HCEC 1CT (cell line): ENCODE measurements around the gene DIS3L2.
A peak's percentile ranks its signal among the peaks of the same experiment; 100 is the strongest.
"Not testable (repeated sequence)": the region's sequence is repeated elsewhere in the genome, so short reads cannot be mapped to it uniquely, and the experiment has no call there.

ENCODE experiments used
- DNase-seq: peaks from one replicate; pipeline ENCODE4 v3.0.0-alpha.2; 2017

DIS3L2 gene

DNA sequence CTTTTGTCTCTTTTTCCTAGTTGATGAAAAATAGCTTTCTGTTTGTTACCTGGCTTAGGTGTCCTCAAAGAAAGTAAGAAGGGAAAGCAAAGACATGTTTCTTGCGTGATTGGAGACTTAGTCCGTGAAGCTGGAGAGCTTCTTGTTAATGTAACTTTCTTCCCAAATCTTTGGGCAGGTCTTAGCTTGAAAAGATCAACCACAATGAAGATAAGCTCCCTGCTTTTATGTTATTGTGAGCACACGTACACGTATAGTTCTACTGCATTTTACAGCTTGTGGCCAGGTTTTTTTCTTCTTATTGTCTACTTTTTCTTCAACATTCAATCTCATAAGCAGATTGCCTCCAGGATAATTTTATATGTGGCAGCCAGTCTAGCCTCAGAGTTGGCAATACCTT is 99.8 kb downstream of the DIS3L2 start:
- DNase-seq, result no peak

GRCh38 chr2:232073026-232073425 is 111.5 kb downstream of the DIS3L2 start:
- DNase-seq, result no peak

GRCh38 chr2:232073699-232074098 is 112.2 kb downstream of the DIS3L2 start:
- DNase-seq, result no peak

DNA sequence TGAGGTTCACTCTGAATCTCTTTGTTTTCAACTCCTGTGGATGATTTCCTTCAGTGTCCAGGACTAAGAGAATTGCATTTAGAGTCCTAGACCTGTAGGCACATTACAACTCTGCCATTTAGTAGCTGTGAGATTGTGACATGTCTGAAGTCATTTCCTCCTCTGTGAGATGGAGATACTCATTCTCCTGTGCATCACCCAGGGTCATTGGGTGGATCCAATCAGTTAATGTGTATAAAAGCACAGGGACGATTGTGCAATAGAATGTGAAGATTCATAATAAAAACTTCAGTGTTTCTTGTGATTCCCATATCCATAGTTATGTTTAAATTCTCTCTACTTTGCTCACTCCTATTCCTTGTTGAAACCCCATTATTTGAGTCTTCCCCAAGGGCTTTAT is 113.6 kb downstream of the DIS3L2 start:
- peak; percentile 68 for DNase-seq

DNA sequence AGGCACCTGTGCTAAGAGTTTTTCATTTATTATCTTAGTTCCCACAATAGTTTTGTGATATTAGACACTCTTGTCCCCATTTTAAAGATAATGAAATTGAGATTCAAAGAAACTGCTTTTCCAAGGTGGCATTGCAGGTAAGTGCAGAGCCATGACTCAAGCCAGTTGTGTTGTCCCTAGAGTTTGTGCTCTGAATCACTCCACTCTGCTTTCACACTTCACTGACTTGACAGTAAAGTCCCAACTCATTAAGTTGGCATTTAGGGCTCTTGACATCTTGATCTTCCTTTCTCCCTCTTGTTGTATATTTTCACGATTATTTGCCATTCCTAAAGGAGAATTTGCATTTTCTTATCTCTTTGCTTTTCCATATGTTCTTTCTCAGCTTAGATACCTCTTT is 114.3 kb downstream of the DIS3L2 start:
- no peak for DNase-seq

DNA sequence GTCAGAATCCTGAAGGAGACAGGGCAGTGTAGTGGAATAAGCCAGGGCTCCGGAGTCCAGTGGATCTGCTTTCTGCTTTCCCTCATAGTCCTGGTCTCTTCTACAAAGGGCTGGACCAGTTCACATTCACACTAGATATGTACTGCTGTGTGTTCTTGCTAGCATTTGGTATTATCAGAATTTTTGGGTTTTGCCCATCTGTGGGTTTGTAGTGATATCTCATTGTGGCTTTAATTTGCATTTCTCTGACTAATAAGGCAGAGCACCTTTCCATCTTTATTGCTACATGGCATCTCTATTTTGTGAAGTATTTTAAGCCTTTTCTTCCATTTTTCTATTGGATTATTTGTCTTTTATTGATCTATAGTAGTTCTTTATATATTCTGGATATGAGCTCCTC is 114.8 kb downstream of the DIS3L2 start:
- no peak for DNase-seq

- DNase-seq, result no peak
Observed at GRCh38 chr2:232076736-232077135, 115.2 kb downstream of the DIS3L2 start.

- no peak for DNase-seq
Observed at GRCh38 chr2:232085164-232085563, 123.7 kb downstream of the DIS3L2 start.

- DNase-seq, result no peak
Observed at GRCh38 chr2:232085826-232086425, 124.4 kb downstream of the DIS3L2 start.

DNA sequence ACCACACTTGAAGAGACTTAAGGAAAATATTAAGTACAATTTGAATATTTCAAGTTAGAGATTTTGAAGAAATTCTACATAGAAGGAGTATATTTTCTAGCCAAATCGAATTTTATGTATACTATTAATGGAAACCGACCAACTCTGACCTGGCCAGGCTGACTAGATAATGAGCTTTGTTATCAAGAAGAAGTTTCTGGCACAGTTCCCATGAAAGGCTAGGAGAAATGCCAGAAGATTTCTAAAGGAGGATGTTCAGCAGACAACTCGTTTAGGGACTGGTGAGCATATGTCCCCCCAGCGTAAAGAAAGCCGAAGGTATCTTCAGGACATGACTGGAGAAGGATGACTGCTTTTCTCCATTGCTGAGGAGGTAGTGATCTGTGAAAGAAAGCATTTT is 127.3 kb downstream of the DIS3L2 start:
- DNase-seq, result no peak

- DNase-seq, result no peak
Observed at GRCh38 chr2:232094201-232094600, 132.7 kb downstream of the DIS3L2 start.

- DNase-seq, result no peak
Observed at GRCh38 chr2:232094883-232095282, 133.4 kb downstream of the DIS3L2 start.

GRCh38 chr2:232097260-232097659 is 135.7 kb downstream of the DIS3L2 start:
- DNase-seq, result no peak

DNA sequence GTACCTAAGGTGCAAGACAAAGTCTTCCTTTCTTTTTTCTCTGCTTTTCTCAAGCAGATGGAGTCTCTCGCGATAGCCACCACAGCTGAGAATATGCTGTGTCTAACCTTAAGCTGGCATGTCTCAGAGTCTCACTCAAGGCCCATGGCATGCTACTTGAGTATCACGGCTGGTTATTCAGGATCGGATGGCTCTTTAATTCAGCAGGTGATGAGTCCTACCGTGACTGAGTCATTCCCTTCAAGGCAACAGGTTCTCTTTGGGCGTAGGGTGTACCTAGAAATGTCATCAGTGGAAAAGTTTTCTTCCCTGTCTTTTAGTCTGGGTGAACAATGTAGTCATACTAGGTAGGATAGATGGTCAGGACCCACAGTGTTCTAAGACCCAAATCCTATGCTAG is 136.2 kb downstream of the DIS3L2 start:
- DNase-seq, result no peak

DNA sequence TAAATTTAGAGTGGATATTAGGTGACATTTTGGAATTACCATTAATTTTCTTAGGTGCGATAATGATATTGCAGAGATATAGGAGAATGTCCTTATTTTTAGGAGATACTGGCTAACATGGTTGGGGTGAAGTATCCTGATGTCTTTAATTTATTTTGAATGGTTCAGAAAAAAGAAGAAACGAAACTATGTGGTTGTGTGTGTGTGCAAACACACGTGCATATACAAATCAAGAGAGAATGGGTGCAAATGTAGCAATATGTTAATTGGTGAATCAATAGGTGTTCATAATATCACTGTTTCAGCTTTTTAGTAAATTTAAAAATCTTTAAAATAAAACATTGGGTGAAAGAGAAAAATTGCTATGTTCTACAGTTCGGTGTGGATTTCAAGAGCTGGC is 140.9 kb downstream of the DIS3L2 start:
- no peak for DNase-seq

- no peak for DNase-seq
Observed at GRCh38 chr2:232103140-232103737, 141.7 kb downstream of the DIS3L2 start.

DNA sequence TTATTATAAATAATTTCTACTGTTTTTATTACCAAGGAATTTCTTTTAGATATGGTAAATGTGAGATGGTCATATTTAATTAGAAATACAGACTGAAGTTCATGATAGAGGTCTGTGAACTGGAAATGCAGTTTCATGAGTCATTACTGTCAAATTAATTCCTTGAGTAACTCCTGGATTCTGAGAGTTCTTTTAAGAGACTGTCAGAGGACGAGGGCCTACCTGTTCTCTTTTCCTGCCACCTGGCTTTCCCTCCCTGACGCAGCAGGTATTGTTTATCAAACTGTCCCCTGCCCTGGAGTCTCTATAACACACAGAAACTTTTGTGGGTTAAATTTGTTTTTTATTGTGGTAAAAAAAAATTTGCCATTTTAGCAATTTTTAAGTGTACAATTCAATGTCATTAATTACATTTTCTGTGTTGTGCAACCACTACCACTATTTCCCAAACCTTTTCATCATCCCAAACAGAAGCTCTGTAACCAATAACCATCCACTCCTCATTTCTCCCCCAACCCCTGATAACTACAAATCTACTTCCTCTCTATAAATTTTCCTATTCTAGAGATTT is 142.6 kb downstream of the DIS3L2 start:
- DNase-seq, result no peak

GRCh38 chr2:232111551-232111950 is 150.0 kb downstream of the DIS3L2 start:
- no peak for DNase-seq

DNA sequence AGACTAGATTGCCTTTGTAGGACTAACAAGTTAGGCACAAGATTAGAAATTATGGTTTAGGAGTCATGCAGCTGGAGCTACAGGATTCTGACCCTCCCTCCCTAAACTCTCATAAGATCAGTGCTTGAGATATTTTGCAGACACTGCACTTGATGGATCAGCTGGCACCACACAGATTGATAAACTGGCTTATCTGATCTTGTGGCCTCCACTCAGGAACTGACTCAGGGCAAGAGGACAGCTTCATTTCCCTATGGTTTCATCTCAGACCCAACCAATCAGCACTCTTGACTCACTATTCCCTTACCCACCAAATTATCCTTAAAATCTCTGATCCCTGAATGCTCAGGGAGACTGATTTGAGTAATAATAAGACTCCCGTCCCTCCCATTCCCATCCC is 152.3 kb downstream of the DIS3L2 start:
- no peak for DNase-seq

DNA sequence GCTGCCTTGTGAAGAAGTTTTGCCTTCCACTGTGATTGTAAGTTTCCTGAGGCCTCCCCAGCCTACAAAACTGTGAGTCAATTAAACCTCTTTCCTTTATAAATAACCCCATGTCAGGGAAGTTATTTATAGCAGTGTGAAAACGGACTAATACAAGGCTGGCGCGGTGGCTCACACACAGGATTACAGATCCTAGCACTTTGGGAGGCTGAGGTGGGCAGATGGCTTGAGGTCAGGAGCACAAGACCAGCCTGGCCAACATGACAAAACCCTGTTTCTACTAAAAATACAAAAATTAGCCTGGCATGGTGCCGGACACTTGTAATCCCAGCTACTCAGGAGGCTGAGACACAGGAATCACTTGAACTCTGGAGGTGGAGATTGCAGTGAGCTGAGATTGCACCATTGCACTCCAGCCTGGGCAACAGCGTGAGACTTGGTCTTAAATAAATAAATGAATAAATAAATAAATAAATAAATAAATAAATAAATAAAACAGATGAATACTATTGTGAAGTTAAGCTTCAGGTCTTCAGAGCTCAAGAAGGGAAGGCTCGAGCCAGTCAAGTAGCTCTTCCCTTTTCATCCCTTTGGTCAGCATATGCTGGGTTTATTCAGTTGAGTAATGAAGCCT is 154.3 kb downstream of the DIS3L2 start:
- not testable (repeated sequence) for DNase-seq

GRCh38 chr2:232116852-232117251 is 155.3 kb downstream of the DIS3L2 start:
- DNase-seq, result no peak

- no peak for DNase-seq
Observed at GRCh38 chr2:232117413-232117812, 155.9 kb downstream of the DIS3L2 start.

DNA sequence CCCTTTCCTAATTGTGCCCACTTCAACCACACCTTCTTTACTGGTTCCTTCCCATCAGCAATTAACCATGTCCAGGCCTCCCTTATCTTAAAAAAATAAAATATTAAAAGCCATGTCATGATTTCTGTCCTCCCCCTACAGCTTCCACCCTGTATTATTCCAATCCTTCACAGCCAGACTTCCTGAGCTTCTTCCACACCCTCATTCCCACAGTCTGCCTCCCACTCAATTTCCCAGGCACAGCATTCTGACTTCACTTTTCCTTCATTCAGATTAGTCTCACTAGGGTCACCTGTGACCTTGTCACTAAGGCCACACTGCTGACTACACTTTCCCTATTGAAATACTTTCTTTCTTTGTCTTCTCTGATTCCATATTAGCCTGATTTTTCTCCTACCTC is 159.4 kb downstream of the DIS3L2 start:
- DNase-seq, result no peak

- DNase-seq, result no peak
Observed at GRCh38 chr2:232124309-232124708, 162.8 kb downstream of the DIS3L2 start.
